Measurements from ENCODE around the gene MYO16. TPM values are rescaled to one million over a fixed set of nuclear protein-coding genes. Genes with fewer than 3 reads are reported as not detected.

The MYO16 gene
- total and polyA plus RNA-seq, 12 donors, result 0.29 to 5.9 (median 1.4) TPM

GRCh38 chr13:109026266-109026665 lies 396.9 kb downstream of the MYO16 start:
- WGBS, 2 donors, result 59 to 73% methylated on average over 4 of the region's 4 CpGs
- H3K4me1 ChIP-seq, result no peaks in the 10 kb centered on the region
- no peak overlapping the region for H3K4me3 ChIP-seq
- no peak for TF ChIP-seq CTCF (IDR thresholded peaks at IDR 0.05)
- DNase-seq (no peak), ATAC-seq (no peak)
- intact Hi-C loops (cut with DNase I), result no loop called here
- H3K36me3 ChIP-seq, result no peaks in the 10 kb centered on the region
- no peaks in the 10 kb centered on the region for H3K27me3 ChIP-seq
- H3K27ac ChIP-seq, result no peak overlapping the region
- H3K9me3 ChIP-seq, result no peaks in the 10 kb centered on the region

- no peak for ATAC-seq
Observed at GRCh38 chr13:109028624-109029023, 399.2 kb downstream of the MYO16 start.

GRCh38 chr13:109033090-109033489 lies 403.7 kb downstream of the MYO16 start:
- Histone ChIP-seq H3K4me3 (no peak overlapping the region), H3K36me3 (no peaks in the 10 kb centered on the region), H3K27ac (no peak overlapping the region), H3K27me3 (no peaks in the 10 kb centered on the region), H3K9me3 (no peaks in the 10 kb centered on the region), H3K4me1 (no peaks in the 10 kb centered on the region)
- intact Hi-C loops (cut with DNase I), result no loop called here
- WGBS, 2 donors, result 87% methylated on average over 7 of the region's 7 CpGs
- no peak for TF ChIP-seq CTCF (IDR thresholded peaks at IDR 0.05)
- DNase-seq (no peak), ATAC-seq (no peak)

More at GRCh38 chr13:109028624-109029023, 399.2 kb downstream of the MYO16 start:
- TF ChIP-seq CTCF (IDR thresholded peaks at IDR 0.05), result no peak
- Histone ChIP-seq H3K4me1 (no peaks in the 10 kb centered on the region), H3K9me3 (no peaks in the 10 kb centered on the region), H3K27ac (no peak overlapping the region), H3K4me3 (no peak overlapping the region), H3K27me3 (no peaks in the 10 kb centered on the region), H3K36me3 (no peaks in the 10 kb centered on the region)
- intact Hi-C loops (cut with DNase I), result no loop called here
- WGBS, 2 donors, result 67 to 71% methylated on average over 9 of the region's 9 CpGs
- no peak for DNase-seq

GRCh38 chr13:109036078-109036780 lies 406.8 kb downstream of the MYO16 start:
- intact Hi-C loops (cut with DNase I), result no loop called here
- no peak for DNase-seq
- no peaks in the 10 kb centered on the region for H3K36me3 ChIP-seq
- TF ChIP-seq CTCF (IDR thresholded peaks at IDR 0.05), result no peak
- H3K4me3 ChIP-seq, result no peak overlapping the region
- no peak for ATAC-seq
- H3K27me3 ChIP-seq, result peaks cover 0 to 5% (median 0%) of the 10 kb centered on the region in 7 donors
- no peak overlapping the region for H3K27ac ChIP-seq
- WGBS, 2 donors, result 88 to 89% methylated on average over 7 of the region's 7 CpGs
- no peaks in the 10 kb centered on the region for H3K4me1 ChIP-seq
- no peaks in the 10 kb centered on the region for H3K9me3 ChIP-seq
